ENCODE measurements around the gene DENND5B.
"Not testable (repeated sequence)": the region's sequence is repeated elsewhere in the genome, so short reads cannot be mapped to it uniquely, and the experiment has no call there.

DENND5B gene

DNA sequence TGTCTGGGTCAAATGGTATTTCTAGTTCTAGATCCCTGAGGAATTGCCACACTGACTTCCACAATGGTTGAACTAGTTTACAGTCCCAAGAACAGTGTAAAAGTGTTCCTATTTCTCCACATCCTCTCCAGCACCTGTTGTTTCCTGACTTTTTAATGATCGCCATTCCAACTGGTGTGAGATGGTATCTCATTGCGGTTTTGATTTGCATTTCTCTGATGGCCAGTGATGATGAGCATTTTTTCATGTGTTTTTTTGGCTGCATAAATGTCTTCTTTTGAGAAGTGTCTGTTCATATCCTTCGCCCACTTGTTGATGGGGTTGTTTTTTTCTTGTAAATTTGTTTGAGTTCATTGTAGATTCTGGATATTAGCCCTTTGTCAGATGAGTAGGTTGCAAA is 40.3 kb downstream of the DENND5B start:
- DNase-seq, result not testable (repeated sequence)

DNA sequence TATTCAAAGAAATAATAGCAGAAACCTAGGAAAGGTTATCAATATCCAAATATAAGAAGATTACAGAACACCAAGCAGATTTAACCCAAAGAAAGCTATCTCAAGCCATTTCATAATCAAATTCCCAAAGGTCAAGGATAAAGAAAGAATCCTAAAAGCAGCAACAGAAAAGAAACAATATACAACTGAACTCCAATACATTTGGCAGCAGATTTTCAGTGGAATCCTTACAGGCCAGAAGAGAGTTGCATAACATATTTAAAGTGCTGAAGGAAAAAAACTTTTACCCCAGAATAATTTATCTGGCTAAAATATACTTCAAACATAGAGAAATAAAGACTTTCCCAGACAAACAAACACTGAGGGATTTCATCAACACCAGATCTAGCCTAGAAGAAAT is 54.3 kb downstream of the DENND5B start:
- no peak for DNase-seq

DNA sequence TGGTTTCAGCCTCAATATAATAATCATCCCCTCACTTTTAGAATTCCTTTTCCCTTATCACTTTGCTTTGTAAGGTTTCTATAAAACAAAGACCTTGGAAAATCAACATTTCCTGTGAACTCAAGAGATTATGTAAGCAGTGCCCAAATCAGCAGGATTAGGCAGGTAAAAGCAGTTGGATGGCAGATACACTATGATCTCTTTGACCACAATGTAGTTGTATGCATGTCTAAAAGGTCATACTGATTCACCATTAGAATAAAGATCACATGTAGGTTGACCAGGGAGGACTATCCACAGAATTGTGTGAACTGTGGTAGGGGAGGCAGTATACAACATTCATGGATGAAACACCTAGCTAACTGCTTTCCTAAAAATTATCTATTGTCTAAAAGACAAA is 57.5 kb downstream of the DENND5B start:
- no peak for DNase-seq

DNA sequence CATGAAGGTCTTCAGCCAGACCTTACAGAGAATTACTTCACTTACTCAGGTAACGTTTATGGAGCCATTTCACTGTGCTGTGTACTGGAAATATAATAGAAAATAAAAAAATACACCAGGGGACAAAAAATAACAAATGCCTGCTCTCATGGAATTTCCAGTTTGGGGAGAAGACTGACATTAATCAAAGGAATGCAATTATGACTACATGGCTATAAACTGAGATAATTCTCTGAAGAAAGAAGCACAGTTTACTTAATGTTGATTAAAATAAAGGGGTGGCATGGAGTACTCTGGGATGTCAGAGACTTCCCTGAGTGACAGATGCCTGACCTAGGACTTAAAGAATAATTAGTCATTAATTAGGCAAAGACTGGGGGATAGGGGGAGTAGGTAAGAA is 59.0 kb downstream of the DENND5B start:
- no peak for DNase-seq

DNA sequence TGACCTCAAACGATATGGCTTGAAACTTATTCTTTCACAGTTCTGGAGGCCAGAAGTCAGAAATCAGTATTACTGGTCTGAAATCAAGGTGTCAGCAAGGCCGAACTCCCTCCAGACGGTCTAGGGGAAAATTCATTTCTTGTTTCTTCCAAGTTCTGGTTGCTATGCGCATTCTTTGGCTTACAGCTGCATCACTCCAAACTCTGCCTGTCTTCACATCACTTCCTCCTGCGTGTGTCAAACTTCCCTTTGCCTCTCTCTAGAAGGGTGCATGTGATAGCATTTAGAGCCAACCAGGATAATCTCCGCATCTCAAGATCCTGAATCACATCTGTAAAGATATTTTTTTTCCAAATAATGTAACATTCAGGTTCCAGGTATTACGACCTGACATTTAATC is 62.8 kb downstream of the DENND5B start:
- no peak for DNase-seq

DNA sequence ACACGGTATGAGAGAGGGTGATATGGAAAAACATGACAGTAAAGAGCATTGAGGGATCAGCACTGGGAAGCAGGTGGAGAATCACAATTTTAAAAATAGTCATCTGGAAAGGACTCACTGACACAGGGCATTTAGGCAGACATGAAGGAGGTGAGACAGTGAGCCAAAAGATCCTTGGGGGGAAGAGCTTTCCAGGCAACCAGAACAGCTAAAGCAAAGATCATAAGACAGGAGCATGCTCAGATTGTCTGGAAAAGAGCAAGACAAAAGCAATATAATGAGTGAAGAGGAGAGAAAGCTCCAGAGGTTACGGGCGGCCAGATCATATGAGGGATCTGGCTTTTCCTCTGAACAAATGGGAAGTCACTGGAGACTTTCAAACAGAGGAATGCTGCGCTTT is 63.9 kb downstream of the DENND5B start:
- no peak for DNase-seq

DNA sequence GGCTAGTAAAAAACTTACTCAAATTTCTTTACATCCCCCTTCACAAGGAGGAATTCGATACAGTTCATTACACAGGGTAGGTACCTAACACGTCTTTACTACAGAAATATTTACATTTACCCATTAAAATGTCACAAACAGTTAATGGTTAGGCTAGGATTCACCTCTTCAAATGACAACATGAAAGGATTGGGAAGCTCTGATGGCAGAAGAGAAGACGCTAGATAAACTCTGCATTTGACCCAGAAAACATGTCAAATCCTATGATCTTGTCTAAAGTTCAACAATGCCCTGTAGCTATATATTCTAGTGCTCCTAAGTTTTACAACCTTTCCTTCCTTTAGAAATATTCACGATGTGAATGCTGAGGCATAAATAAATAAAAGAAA is 64.8 kb downstream of the DENND5B start:
- no peak for DNase-seq

DNA sequence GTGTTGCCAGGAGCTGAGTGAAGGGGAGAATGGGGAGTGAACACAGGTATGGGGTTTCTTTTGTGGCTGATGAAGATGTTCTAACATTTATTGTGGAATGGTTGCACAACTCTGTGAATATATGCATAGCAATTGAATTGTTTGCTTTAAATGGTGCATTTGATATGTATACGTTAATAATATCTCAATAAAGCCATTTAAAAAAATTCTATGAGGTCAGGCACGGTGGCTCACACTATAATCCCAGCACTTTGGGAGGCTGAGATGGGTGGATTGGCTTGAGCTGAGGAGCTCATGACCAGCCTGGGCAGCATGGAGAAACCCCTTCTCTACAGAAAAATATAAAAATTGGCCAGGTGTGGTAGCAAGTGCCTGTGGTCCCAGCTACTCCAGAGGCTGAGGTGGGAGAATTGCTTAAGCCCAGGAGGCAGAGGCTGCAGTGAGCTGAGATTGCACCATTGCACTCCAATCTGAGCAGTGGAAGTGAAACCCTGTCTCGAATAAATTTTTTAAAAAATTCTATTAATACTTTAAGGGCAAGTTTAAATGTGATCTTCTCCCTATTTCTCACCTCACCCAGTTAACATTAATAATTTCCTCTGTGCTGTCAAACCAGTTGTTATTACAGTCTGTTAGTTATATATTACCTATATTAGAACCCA is 65.3 kb downstream of the DENND5B start:
- no peak for DNase-seq

DNA sequence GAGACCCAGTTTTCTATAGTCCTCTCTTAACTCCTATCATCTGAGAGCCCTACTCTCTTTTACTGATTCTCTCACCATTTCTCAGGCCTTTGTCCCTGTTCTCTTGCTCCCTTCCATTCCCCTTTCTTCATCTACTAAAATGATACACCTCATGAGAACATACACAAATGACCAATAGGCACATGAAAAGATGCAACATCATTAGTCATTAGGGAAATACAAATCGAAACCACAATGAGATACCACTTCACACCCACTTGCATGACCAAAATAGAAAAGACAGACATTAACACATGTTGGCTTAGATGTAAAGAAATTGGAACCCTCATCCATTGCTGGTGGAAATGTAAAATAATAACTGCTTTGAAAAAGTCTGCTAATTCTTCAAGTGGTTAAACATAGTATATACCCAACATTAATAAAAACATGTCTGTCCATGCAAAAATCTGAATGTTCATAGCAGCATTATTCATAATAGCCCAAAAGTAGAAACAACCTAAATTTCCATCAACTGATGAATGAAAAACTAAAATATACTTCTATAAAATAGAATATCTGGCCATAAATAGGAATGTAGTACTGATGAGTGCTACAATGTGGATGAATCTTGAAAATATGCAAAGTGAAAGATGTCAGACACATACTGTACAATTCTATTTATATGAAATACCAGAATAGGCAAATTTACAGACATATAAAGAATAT is 66.0 kb downstream of the DENND5B start:
- no peak for DNase-seq

DNA sequence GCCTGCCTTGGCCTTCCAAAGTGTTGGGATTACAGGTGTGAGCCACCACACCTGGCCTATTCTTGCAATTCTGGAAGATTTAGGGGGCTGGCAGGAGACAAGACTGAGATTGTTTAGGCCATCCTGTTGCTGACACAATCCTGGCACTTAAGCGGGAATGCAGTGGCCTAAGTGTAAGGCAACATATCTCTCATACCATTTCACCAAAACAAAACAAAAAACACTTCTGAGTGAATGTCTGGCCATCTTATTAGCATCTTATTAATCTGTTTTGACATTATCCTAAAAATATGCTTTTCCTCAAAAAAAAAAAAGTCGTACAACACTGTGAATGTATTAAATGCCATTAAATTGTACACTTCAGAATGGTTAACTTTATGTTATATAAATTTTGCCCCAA is 67.6 kb downstream of the DENND5B start:
- no peak for DNase-seq

DNA sequence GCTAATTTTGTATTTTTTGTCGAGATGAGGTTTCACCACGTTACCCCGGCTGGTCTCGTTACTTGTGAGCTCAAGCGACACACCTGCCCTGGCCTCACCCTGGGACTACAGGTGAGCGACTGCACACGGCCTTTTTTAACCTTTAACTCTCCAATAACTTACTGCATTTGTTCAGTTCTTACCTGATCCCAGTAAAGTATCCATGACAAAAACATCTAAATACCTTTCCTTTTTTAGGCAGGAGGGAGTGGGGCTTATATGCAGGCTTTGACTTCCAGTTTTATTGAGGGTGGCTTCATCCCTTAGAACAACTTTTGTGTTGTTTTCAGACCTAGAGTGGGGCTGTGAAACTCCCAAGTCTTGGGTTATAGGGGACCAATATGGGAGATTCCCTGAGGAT is 68.3 kb downstream of the DENND5B start:
- DNase-seq, result no peak

DNA sequence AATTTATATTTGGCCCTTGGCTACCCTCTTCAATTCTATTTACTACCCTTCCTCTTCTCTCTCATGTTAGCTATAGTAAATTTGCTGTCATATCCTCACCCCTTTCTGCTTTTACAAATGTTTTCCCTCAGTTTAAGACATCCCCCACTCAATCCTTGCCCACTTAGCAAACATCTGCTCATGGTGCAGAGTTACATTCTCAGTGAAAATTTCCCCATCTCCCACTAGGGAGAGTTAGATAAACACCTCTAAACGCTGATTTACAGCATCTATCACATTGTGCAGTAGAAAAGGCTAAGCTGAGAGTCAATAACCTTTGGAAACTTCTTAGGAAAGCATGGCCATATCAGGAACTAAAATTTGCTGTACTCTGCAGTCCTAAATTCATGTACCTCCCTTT is 69.0 kb downstream of the DENND5B start:
- peak in 2 of 3 experiments; percentile 15 to 49 for DNase-seq

DNA sequence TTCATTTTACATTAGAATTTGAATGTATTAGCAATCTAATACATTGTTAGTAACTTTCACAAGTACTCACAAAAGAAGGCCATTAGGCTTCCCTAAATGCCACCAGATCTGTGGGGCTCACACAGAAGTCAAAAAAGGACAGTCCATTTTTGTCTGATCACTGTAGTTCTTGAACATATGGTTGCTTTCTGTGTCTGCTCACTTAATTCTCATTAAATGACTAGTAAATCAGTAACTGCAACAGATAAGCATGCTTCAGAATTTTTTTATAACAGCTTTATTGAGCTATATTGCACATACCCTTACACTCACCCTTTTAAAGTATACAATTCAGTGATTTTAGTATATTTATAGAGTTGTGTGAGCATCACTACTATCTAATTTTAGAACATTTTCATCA is 71.4 kb downstream of the DENND5B start:
- DNase-seq, result peak in 1 of 3 experiments; percentile 29

DNA sequence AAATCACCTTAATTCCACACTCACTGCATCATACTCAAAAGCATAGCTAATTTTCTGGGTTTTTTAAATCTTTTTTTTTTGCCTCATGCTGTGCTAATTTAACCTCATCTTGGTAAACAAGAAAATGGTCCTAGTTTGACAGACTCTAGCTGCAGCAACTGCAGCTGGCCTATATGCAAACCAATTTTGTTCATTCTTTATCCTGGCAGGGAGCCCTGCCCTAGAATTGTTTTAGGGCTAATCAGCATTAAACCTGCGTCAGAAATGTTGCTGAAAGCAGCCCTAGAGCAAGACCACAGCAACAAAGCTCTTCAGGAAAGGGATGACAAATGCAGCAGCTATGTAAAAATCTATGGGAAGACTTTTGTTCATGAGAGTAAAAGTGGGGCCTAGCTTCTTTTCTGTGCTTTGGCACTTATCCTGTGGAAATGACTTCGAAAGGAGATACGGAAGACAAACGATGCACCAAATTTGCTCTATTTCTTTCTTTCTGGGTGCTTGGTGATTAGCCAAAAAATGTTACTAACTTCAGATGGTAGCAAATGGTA is 72.2 kb downstream of the DENND5B start:
- DNase-seq, result peak in 2 of 3 experiments; percentile 81 to 95

DNA sequence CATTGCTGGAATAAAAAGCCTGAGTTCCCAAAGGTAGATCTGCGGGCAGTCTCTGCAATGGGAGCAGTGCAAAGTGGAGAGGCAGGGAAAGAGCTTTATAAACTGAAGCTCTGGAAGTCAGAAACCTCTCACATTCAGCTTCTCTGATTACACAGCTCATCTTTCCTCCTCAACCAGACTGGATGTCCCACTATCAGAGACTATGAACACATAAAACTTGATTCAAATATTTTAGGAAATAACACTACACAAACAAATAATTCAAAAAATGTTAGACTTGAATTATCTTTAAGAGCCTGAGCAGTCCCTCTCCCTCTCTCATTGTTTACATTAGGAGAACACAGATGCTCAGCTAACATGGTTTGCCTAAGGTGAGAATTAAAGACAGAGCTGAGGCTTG is 72.9 kb downstream of the DENND5B start:
- peak in 2 of 3 experiments; percentile 58 to 84 for DNase-seq

DNA sequence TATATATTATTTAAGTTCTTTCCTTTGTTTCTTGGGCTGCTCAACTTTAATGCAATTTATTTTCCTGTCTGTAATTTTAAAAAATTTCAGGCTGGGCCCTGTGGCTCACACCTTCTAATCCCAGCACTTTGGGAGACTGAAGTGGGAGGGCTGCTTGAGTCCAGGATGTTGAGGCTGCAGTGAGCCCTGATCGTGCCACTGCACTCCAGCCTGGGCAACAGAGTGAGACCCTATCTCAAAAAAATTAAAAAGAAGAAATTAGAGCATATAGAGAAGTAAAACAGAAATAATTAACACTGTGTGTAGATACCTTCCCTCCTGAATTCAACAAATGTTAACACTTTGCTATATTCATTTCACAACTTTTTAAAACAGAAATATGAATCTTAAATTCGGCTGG is 74.2 kb downstream of the DENND5B start:
- no peak for DNase-seq

DNA sequence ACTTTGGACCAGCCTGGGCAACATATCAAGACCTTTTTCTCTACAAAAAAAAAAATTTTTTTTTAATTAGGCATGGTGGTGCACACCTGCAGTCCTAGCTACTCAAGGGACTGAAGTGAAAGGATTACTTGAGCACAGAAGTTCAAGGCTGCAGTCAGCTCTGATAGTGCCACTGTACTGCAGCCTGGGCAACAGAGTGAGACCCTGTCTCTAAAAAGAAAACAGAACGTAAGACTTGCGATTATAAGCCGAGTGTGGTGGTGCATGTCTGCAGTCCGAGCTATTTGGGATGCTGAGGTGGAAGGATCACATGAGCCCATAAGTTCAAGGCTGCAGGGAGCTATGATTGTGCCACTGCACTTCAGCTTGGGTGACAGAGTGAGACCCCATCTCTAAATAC is 76.0 kb downstream of the DENND5B start:
- DNase-seq, result no peak

DNA sequence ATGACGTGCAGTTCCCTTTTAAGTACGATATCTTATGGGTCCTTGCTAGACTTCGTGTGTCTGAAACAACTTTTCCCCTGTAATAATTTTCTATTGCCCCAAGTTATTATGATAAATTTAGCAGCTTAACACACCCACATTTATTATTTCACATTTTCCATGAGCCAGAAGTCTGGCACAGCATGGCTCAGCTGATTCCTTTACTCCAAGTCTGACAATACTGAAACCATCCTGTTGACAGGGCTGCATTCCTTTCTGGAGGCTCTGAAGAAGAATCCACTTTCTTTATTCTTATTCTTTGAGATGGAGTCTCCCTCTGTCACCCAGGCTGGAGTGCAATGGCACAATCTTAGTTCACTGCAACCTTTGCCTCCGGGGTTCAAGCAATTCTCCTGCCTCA is 80.9 kb downstream of the DENND5B start:
- DNase-seq, result no peak

DNA sequence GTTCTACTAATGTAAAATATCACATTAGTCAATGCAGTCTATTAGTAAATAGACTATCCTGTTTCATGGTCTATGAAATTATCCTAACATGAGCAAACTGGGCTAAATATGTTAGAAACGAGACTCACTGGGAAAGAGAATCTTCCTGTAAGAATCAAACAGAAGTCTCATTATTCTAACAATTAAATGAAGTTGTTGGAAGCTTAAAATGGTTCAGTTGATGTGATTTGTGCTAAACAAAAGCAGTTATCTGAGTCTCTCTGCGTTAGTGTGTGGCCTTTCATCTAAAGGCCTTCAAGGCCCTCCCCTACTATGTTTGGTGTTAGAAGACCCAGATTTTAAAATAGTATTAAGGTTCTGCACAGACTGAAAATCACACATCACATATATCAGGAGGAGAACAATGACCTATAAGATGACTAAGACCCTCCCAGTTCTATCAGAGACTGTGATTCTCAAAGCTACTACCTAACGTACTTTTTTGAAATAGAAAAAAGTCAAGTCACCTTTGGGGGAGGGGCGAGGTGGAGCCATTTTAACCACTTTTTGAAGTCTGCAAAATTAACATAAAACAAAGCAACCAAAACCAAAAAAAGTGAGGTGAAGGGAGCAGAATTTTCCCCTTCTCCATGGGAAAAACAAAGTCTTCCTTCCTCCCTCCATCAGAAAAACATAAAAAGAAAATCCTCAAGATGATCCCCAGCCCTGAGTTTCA is 82.3 kb downstream of the DENND5B start:
- no peak for DNase-seq

DNA sequence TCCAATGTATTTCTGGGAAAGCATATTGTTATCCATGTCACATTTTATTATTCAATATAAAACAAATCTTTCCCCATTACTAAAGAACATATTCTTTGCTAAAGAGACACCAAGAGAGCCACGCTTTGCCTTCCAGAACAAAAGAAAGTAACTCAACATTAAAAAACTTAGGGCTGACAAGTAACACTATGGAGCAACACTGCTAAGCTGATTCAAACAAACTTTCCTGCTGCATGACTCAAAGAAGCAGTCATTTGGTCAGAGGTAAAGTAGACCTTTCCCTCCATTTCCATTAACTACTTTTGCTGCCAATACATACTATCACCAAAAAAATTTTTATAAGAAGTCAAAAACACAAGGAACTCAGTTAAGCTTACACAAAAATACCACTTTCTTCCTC is 83.0 kb downstream of the DENND5B start:
- DNase-seq, result no peak

DNA sequence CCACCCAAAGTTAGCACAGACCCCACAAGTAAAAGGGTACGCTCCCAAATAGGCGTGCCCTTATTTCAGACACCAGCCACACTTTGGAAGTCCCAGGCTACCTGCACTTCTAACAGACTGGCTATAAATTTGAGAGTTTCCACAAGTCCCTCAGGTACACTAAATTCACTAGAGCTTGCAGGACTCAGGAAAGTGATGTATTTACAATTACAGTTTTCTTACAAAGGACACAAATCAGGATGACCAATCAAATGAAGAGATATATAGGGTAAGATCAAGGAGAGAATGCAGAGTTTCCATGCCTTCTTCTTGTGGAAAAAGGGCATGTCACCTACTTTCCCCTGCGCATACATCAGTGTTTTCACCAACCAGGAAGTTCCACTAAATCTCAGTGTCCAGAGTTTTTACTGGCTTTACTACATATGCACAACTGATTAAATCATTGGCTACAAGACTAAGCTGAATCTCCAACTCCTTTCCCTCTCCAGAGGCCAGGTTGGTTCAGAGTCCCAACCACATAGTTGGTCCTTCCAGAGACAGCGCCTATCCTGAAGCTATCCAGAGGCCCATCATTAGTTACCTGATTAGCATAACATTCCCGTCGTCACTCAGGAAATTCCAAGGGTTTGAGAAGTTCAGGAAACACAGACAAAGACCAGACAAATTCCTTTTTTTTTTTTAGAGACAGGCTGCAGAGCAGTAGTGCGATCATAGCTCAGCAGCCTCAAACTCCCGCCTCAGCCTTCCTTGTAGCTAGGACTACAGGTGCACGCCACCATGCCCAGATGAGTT is 84.2 kb downstream of the DENND5B start:
- DNase-seq, result no peak

DNA sequence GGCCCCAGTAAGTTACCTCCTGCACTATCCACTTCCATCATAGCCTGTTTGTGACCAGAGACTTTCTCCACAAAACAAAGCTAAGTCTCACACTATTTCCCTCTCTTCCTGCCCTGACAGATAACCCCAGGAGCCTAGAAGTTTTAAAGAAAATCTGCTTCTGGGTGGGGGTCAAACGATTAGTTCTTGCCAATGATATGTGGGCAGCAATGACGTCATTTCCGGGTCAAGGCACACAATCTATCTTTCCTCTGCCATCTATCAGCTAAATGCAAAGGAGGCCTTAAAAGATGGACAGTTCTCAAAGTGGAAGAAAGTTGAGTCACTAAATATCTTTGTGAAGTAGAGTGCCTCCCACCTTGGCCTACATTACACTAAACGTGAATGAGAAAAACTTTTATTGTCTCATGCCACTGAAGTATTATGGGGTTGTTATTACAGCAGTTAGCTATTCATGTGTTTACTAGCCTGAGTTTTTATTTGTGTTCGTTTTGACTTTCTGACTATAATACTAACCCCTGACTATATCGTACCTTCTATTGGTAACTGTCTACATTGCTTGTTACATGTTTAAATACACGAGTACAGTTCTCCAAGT is 86.2 kb downstream of the DENND5B start:
- DNase-seq, result no peak

DNA sequence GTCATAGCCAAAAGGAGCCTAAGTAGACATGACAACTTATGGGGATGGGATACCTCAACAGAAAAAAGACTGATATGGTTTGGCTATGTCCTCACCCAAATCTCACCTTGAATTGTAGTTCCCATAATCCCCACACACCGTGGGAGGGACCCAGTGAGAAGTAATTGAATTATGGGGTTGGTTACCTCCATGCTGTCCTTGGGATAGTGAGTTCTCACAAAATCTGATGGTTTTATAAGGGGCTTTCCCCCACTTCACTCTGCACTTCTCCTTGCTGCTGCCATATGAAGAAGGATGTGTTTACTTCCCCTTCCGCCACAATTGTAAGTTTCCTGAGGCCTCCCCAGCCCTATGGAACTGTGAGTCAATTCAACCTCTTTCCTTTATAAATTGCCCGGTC is 89.9 kb downstream of the DENND5B start:
- DNase-seq, result not testable (repeated sequence)
